Skeletal muscle tissue (tissue), 4 donors: ENCODE measurements around the gene HOXD8. TPM values are rescaled to one million over a fixed set of nuclear protein-coding genes. Genes with fewer than 3 reads are reported as not detected.

Experiments used
- H3K27ac ChIP-seq: one replicate; pipeline ENCODE4 v1.7.0; 2013; ENCODE audit warnings: mild to moderate bottlenecking, low read depth, low read length, inconsistent platforms
- H3K27me3 ChIP-seq, 3 donors: one replicate each; pipeline ENCODE4 v1.7.0; 2013; ENCODE audit warnings: low read length in 3 of 3; ENCODE audit not compliant: control insufficient read depth in 3 of 3, insufficient read depth in 3 of 3
- H3K36me3 ChIP-seq, 3 donors: one replicate each; pipeline ENCODE4 v1.7.0; 2013; ENCODE audit warnings: low read length in 3 of 3; ENCODE audit not compliant: control insufficient read depth in 3 of 3, insufficient read depth in 3 of 3
- H3K4me1 ChIP-seq, 3 donors: one replicate each; pipeline ENCODE4 v1.7.0; 2013; ENCODE audit warnings: low read length in 3 of 3, mild to moderate bottlenecking in 3 of 3; ENCODE audit not compliant: control insufficient read depth in 3 of 3, insufficient read depth in 3 of 3
- H3K4me3 ChIP-seq, 3 donors: one replicate each; pipeline ENCODE4 v1.7.0; 2013; ENCODE audit warnings: low read length in 3 of 3
- H3K9ac ChIP-seq, 3 donors: one replicate each; pipeline ENCODE4 v1.7.0; 2013; ENCODE audit warnings: low read length in 3 of 3, mild to moderate bottlenecking in 3 of 3, moderate library complexity in 2 of 3, low read depth in 1 of 3
- H3K9me3 ChIP-seq, 3 donors: one replicate each; pipeline ENCODE4 v1.7.0; 2013; ENCODE audit warnings: low read length in 3 of 3; ENCODE audit not compliant: control insufficient read depth in 3 of 3
- total RNA-seq: library from RNA; depleted of rRNA; stranded (reverse); fragments of >200 nt; gene quantifications from one replicate; pipeline ENCODE4 v1.2.3, GENCODE V29; 2014
- donor health status: Osteomylitis.

HOXD8 gene
- total RNA-seq, 1 donor from 2014 or later: 18.8 TPM

GRCh38 chr2:176137906-176138305 lies 8.4 kb downstream of the HOXD8 start:
- Histone ChIP-seq H3K4me1 (peaks cover 19 to 34% (median 28%) of the 10 kb centered on the region in 3 donors), H3K4me3 (peak overlapping the region in 2 of 3 donors; percentile 10 to 87), H3K9me3 (no peaks in the 10 kb centered on the region), H3K27ac (peak overlapping the region; percentile 76), H3K9ac (peak overlapping the region in 2 of 3 donors; percentile 5 to 48), H3K27me3 (peaks cover 12 to 73% (median 16%) of the 10 kb centered on the region in 3 donors), H3K36me3 (no peaks in the 10 kb centered on the region)

- Histone ChIP-seq H3K36me3 (no peaks in the 10 kb centered on the region), H3K4me3 (peak overlapping the region in 2 of 3 donors; percentile 10 to 63), H3K4me1 (peaks cover 19 to 34% (median 28%) of the 10 kb centered on the region in 3 donors), H3K27me3 (peaks cover 12 to 72% (median 16%) of the 10 kb centered on the region in 3 donors), H3K9me3 (no peaks in the 10 kb centered on the region), H3K9ac (peak overlapping the region; percentile 30 to 61 (median 60)), H3K27ac (peak overlapping the region; percentile 76)
Observed at GRCh38 chr2:176138526-176138922, 9.0 kb downstream of the HOXD8 start.

DNA sequence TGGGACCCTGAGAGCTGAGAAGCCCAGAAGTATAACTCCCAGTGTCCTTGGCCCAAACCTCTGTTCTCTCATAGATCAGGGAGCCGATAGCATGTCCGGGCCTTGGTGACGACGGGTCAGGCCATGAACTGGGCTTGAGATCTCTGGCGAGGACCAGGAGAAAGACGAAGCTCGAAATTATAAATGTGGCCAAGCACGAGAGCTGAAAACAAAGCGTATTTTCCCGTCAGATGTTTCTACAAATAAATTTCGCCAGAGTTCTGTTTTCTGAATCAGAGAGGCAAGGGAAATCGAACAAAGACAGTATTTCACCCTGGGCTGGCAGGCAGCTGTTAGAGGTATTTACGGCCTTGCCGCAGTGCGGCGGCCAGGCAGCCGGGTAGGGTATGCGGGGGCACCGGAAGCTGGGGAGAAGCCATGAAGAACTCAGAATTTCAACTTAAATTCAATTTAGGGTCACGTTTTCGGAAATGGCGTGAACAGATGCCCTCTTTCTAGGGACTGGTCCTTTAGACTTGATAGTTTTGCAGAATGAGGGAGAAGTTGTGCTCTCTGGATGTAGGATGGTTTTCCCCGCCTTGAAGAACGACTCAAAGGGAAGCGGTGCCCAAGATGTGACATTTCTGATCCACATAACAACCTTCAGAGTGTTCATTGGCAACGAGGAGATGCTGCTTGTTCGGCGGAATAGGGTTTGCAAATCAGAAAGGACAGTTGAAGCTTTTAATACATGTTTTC lies 9.6 kb downstream of the HOXD8 start:
- H3K9me3 ChIP-seq: no peaks in the 10 kb centered on the region
- H3K36me3 ChIP-seq: no peaks in the 10 kb centered on the region
- peak overlapping the region; percentile 76 for H3K27ac ChIP-seq
- peaks cover 19 to 33% (median 28%) of the 10 kb centered on the region in 3 donors for H3K4me1 ChIP-seq
- H3K9ac ChIP-seq: peak overlapping the region; percentile 30 to 61 (median 60)
- H3K27me3 ChIP-seq: peaks cover 12 to 67% (median 15%) of the 10 kb centered on the region in 3 donors
- peak overlapping the region; percentile 39 to 63 (median 45) for H3K4me3 ChIP-seq

GRCh38 chr2:176139661-176140512 lies 10.4 kb downstream of the HOXD8 start:
- H3K4me1 ChIP-seq: peaks cover 19 to 28% (median 27%) of the 10 kb centered on the region in 3 donors
- H3K27ac ChIP-seq: peak overlapping the region; percentile 76
- no peaks in the 10 kb centered on the region for H3K36me3 ChIP-seq
- H3K9ac ChIP-seq: peak overlapping the region; percentile 20 to 72 (median 60)
- peaks cover 12 to 62% (median 12%) of the 10 kb centered on the region in 3 donors for H3K27me3 ChIP-seq
- peak overlapping the region; percentile 45 to 70 (median 65) for H3K4me3 ChIP-seq
- H3K9me3 ChIP-seq: no peaks in the 10 kb centered on the region

- H3K27ac ChIP-seq: peak overlapping the region; percentile 65
- peaks cover 14 to 24% (median 21%) of the 10 kb centered on the region in 3 donors for H3K4me1 ChIP-seq
- H3K9ac ChIP-seq: peak overlapping the region; percentile 20 to 72 (median 57)
- H3K36me3 ChIP-seq: no peaks in the 10 kb centered on the region
- peak overlapping the region; percentile 65 to 70 (median 70) for H3K4me3 ChIP-seq
- H3K27me3 ChIP-seq: peaks cover 9 to 61% (median 11%) of the 10 kb centered on the region in 3 donors
- H3K9me3 ChIP-seq: no peaks in the 10 kb centered on the region
Observed at GRCh38 chr2:176140513-176141317, 11.2 kb downstream of the HOXD8 start.

GRCh38 chr2:176142281-176142680 lies 12.8 kb downstream of the HOXD8 start:
- Histone ChIP-seq H3K4me1 (peaks cover 14 to 21% (median 18%) of the 10 kb centered on the region in 3 donors), H3K9me3 (no peaks in the 10 kb centered on the region), H3K9ac (no peak overlapping the region), H3K27ac (no peak overlapping the region), H3K36me3 (no peaks in the 10 kb centered on the region), H3K27me3 (peaks cover 6 to 55% (median 7%) of the 10 kb centered on the region in 3 donors), H3K4me3 (no peak overlapping the region)

GRCh38 chr2:176145085-176145969 lies 15.8 kb downstream of the HOXD8 start:
- no peak overlapping the region for H3K27ac ChIP-seq
- H3K9me3 ChIP-seq: no peaks in the 10 kb centered on the region
- no peak overlapping the region for H3K4me3 ChIP-seq
- peaks cover 0 to 3% (median 0%) of the 10 kb centered on the region in 3 donors for H3K36me3 ChIP-seq
- H3K27me3 ChIP-seq: peaks cover under 1 to 46% (median 6%) of the 10 kb centered on the region in 3 donors
- no peak overlapping the region for H3K9ac ChIP-seq
- peaks cover 7 to 13% (median 8%) of the 10 kb centered on the region in 3 donors for H3K4me1 ChIP-seq

- no peaks in the 10 kb centered on the region for H3K9me3 ChIP-seq
- H3K36me3 ChIP-seq: peaks cover 0 to 4% (median 0%) of the 10 kb centered on the region in 3 donors
- no peak overlapping the region for H3K4me3 ChIP-seq
- H3K27me3 ChIP-seq: peaks cover 0 to 46% (median 7%) of the 10 kb centered on the region in 3 donors
- peaks cover 2 to 7% (median 2%) of the 10 kb centered on the region in 3 donors for H3K4me1 ChIP-seq
- H3K27ac ChIP-seq: no peak overlapping the region
- no peak overlapping the region for H3K9ac ChIP-seq
Observed at GRCh38 chr2:176146101-176146500, 16.6 kb downstream of the HOXD8 start.
